NB4 (cell line): ENCODE measurements around the gene LGALS4.
"Not testable (repeated sequence)": the region's sequence is repeated elsewhere in the genome, so short reads cannot be mapped to it uniquely, and the experiment has no call there.

ENCODE experiments used
- DNase-seq: peaks from one replicate; pipeline ENCODE4 v3.0.0; 2010; ENCODE audit warnings: low read depth
- H3K4me3 ChIP-seq: one replicate; pipeline ENCODE4 v1.5.1; 2011; ENCODE audit warnings: mild to moderate bottlenecking, low read depth, low read length, moderate library complexity
- MYC ChIP-seq: IDR thresholded peaks from 2 replicates; pipeline ENCODE4 v1.6.1; 2011; ENCODE audit warnings: low read depth, low read length
- POLR2A ChIP-seq: IDR thresholded peaks from 2 replicates; pipeline ENCODE4 v1.6.1; 2011; ENCODE audit warnings: mild to moderate bottlenecking; ENCODE audit not compliant: insufficient read length; ENCODE audit errors: extremely low read depth
- TF ChIP-seq, protein P1 (sequence below): IDR thresholded peaks from 2 replicates; pipeline ENCODE4 v1.6.1; 2011; ENCODE audit warnings: low read depth, low read length
- TF ChIP-seq, protein P2 (sequence below): IDR thresholded peaks from one replicate; pipeline ENCODE4 v1.5.1; 2012; ENCODE audit warnings: low read depth, low read length

The LGALS4 gene

DNA sequence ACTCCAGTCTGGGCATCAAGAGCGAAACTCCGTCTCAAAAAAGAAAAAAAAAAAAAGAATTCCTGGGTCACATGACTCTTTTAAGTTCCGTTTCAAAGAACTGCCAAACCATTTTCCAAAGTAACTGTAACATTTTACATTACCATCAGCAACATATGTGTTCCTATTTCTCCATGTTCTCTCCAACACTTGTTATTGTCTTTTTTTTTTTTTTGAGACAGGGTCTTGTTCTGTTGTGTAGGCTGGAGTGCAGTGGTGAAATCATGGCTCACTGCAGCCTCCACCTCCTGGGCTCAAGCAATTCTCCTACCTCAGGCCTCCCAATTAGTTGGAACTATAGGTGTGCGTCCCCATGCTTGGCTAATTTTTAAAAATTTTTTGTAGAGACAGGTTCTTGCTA lies 17.2 kb downstream of the LGALS4 start:
- no peak for DNase-seq
- H3K4me3 ChIP-seq = no peak overlapping the region
- TF ChIP-seq POLR2A (no peak), MYC (no peak)
- TF ChIP-seq, protein P1, sequence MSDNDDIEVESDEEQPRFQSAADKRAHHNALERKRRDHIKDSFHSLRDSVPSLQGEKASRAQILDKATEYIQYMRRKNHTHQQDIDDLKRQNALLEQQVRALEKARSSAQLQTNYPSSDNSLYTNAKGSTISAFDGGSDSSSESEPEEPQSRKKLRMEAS = no peak
- TF ChIP-seq, protein P2, sequence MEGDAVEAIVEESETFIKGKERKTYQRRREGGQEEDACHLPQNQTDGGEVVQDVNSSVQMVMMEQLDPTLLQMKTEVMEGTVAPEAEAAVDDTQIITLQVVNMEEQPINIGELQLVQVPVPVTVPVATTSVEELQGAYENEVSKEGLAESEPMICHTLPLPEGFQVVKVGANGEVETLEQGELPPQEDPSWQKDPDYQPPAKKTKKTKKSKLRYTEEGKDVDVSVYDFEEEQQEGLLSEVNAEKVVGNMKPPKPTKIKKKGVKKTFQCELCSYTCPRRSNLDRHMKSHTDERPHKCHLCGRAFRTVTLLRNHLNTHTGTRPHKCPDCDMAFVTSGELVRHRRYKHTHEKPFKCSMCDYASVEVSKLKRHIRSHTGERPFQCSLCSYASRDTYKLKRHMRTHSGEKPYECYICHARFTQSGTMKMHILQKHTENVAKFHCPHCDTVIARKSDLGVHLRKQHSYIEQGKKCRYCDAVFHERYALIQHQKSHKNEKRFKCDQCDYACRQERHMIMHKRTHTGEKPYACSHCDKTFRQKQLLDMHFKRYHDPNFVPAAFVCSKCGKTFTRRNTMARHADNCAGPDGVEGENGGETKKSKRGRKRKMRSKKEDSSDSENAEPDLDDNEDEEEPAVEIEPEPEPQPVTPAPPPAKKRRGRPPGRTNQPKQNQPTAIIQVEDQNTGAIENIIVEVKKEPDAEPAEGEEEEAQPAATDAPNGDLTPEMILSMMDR = no peak

DNA sequence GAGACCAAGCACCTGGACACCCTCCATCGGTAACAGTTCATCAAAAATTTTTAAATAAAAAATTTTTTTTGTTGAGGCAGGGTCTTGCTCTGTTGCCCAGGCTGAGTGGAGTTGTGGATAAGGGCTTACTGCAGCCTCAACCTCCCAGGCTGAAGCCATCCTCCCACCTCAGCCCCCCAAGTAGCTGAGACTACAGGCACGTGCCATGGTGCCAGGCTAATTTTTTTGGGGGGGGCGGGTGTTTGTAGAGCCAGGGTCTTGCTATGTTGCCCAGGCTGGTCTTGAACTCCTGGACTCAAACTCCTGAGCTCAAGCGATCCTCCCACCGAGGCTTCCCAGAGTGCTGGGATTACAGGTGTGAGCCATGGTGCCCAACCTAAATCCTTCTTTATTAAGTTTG lies 19.1 kb downstream of the LGALS4 start:
- TF ChIP-seq POLR2A (no peak), MYC (no peak)
- TF ChIP-seq, protein P2 = no peak
- TF ChIP-seq, protein P1 = no peak
- no peak overlapping the region for H3K4me3 ChIP-seq
- no peak for DNase-seq

DNA sequence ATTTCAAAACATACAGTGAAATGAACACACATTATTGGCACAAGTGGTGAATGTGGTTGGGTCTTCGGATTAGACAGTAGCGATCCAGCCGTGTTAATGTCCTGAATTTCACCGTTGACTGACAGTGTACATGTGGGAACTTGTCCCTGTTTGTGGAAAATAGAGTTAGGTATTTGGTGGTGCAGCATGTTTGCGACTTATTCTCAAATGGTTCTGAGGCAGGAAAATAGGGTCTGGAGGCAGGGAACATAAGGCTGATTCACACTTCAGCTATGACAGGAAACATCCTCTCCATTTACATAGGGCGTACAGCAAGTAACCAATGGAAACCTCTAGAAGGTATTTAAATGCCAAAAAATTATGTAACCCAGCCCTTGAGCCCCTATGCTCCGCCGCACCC lies 19.6 kb downstream of the LGALS4 start:
- no peak for DNase-seq
- H3K4me3 ChIP-seq = no peak overlapping the region
- TF ChIP-seq, protein P2 = no peak
- TF ChIP-seq MYC (no peak), POLR2A (no peak)
- TF ChIP-seq, protein P1 = no peak

DNA sequence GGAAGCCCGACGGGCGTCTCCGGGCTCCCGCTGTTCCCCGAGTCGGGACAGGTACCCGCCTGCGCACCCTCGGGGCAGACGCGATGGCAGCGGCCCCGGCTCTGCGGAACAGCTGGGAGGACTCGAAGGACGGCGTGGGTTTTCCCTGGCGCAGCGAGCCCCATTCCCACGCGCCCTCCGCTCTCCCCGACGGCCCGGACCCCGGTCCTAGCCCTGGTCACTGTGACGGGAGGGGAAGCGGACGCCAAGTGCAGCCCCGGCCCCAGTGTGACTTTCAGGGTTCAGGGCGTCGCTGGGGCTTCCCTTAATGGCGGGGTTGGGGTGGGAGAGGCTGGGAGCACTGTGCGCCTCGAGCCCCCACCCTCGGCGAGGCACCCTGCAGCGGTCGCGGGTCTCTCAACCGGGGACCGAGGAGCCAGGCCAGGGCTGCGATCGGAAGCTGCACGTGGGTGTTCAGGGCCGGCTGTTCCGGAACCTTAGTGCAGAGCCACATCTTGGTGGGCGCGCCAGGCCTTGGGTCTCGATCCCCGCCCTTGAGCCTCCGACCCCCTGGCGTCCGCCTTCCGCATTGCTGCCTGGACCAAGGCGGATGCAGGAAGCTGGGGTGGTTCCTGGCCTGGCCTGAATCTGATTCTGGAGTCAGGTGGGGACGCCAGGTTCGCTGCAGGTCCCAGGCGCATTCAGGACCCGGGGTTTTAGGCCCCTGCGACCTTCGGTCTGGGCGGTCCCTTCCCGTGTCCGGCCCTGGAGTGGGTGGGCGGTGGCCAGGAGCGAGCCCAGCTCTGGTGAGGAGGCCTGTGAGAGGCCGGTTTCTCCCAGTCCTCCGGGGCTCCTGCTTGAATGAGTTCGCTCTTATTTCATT lies 20.3 kb downstream of the LGALS4 start:
- no peak for TF ChIP-seq POLR2A
- TF ChIP-seq, protein P2 = no peak
- no peak for TF ChIP-seq MYC
- TF ChIP-seq, protein P1 = no peak
- no peak for DNase-seq
- no peak overlapping the region for H3K4me3 ChIP-seq

DNA sequence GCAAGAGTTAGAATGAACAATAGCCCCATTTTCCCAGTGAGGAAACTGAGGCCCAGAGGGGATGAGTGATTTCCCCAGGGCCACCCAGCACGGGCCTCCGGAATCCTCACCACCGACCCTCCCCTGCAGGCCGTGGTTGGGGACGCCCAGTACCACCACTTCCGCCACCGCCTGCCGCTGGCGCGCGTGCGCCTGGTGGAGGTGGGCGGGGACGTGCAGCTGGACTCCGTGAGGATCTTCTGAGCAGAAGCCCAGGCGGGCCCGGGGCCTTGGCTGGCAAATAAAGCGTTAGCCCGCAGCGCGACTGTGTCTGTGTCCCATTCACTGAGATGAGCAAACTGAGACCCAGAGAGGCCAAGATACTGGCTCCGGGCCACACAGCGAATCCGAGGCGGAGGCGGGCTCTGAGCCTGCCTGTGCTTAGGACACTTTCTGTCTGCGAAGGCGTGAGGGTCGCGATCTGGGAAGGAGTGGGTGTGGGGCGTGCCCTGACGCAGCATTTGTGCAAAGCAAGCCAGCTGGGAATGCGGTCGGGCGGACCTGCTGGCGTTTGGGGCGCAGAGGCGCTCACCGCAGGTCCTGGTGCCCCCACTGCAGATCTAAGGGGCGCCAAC lies 21.2 kb downstream of the LGALS4 start:
- not testable (repeated sequence) for H3K4me3 ChIP-seq, DNase-seq

DNA sequence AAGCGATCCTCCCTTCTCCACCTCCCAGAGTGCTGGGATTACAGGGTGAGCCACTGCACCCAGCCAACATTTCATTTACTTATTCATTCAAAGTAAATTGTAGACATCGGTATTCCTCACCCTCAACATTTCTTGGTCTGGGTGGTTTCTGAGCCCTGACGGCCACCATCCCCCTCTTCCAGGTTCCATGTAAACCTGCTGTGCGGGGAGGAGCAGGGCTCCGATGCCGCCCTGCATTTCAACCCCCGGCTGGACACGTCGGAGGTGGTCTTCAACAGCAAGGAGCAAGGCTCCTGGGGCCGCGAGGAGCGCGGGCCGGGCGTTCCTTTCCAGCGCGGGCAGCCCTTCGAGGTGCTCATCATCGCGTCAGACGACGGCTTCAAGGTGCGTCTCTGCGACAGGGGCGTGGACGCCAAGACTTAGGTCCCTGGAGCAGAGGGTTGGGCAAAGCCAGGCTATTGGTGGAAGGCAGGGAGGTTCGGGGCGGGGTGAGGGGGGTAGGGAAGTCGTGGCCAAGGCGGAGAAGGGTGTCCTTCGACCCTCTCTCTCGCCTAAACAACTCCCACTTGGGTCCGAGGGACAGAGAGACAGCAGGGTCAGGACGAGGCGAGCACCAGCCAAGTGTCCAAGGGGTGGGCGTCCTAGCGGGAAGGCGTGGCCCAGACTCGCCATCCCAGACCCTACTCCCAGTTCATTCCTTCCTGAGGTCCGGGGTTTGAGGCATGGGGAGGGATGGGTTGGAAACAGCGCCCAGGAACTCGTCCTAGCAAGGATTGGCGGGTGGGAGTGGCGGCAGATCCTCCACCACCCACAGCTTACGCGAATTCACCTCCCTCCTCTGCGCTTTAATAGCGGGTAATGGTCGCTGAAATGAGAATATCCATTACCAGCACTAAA lies 22.0 kb downstream of the LGALS4 start:
- DNase-seq, H3K4me3 ChIP-seq: not testable (repeated sequence)
